Measurements from ENCODE around the gene MS4A13. TPM values are rescaled to one million over a fixed set of nuclear protein-coding genes. Genes with fewer than 3 reads are reported as not detected.

MS4A13 gene
- total and polyA plus RNA-seq, 2 of the 8 experiments (the other 6 are each of a cell fraction or from before 2014, with no cell fraction given) = not detected

DNA sequence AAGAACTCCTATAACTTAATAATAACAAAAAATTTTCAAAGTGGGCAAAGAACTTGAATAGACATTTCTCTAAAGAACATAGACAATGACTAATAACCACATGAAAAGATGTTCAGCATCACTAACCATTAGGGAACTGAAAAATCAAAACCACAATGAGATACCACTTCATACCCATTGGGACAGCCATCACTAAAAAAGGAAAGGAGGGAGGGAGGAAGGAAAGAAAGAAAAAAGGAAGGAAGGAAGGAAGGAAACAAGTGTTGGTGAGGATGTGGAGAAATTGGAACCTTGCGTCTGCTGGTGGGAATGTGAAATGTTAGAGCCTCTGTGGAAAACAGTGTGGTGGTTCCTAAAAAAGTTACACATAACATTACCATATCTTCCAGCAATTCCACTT, 55.8 kb downstream of the MS4A13 start (continued):
- TF ChIP-seq, protein P1, sequence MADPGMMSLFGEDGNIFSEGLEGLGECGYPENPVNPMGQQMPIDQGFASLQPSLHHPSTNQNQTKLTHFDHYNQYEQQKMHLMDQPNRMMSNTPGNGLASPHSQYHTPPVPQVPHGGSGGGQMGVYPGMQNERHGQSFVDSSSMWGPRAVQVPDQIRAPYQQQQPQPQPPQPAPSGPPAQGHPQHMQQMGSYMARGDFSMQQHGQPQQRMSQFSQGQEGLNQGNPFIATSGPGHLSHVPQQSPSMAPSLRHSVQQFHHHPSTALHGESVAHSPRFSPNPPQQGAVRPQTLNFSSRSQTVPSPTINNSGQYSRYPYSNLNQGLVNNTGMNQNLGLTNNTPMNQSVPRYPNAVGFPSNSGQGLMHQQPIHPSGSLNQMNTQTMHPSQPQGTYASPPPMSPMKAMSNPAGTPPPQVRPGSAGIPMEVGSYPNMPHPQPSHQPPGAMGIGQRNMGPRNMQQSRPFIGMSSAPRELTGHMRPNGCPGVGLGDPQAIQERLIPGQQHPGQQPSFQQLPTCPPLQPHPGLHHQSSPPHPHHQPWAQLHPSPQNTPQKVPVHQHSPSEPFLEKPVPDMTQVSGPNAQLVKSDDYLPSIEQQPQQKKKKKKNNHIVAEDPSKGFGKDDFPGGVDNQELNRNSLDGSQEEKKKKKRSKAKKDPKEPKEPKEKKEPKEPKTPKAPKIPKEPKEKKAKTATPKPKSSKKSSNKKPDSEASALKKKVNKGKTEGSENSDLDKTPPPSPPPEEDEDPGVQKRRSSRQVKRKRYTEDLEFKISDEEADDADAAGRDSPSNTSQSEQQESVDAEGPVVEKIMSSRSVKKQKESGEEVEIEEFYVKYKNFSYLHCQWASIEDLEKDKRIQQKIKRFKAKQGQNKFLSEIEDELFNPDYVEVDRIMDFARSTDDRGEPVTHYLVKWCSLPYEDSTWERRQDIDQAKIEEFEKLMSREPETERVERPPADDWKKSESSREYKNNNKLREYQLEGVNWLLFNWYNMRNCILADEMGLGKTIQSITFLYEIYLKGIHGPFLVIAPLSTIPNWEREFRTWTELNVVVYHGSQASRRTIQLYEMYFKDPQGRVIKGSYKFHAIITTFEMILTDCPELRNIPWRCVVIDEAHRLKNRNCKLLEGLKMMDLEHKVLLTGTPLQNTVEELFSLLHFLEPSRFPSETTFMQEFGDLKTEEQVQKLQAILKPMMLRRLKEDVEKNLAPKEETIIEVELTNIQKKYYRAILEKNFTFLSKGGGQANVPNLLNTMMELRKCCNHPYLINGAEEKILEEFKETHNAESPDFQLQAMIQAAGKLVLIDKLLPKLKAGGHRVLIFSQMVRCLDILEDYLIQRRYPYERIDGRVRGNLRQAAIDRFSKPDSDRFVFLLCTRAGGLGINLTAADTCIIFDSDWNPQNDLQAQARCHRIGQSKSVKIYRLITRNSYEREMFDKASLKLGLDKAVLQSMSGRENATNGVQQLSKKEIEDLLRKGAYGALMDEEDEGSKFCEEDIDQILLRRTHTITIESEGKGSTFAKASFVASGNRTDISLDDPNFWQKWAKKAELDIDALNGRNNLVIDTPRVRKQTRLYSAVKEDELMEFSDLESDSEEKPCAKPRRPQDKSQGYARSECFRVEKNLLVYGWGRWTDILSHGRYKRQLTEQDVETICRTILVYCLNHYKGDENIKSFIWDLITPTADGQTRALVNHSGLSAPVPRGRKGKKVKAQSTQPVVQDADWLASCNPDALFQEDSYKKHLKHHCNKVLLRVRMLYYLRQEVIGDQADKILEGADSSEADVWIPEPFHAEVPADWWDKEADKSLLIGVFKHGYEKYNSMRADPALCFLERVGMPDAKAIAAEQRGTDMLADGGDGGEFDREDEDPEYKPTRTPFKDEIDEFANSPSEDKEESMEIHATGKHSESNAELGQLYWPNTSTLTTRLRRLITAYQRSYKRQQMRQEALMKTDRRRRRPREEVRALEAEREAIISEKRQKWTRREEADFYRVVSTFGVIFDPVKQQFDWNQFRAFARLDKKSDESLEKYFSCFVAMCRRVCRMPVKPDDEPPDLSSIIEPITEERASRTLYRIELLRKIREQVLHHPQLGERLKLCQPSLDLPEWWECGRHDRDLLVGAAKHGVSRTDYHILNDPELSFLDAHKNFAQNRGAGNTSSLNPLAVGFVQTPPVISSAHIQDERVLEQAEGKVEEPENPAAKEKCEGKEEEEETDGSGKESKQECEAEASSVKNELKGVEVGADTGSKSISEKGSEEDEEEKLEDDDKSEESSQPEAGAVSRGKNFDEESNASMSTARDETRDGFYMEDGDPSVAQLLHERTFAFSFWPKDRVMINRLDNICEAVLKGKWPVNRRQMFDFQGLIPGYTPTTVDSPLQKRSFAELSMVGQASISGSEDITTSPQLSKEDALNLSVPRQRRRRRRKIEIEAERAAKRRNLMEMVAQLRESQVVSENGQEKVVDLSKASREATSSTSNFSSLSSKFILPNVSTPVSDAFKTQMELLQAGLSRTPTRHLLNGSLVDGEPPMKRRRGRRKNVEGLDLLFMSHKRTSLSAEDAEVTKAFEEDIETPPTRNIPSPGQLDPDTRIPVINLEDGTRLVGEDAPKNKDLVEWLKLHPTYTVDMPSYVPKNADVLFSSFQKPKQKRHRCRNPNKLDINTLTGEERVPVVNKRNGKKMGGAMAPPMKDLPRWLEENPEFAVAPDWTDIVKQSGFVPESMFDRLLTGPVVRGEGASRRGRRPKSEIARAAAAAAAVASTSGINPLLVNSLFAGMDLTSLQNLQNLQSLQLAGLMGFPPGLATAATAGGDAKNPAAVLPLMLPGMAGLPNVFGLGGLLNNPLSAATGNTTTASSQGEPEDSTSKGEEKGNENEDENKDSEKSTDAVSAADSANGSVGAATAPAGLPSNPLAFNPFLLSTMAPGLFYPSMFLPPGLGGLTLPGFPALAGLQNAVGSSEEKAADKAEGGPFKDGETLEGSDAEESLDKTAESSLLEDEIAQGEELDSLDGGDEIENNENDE (IDR thresholded peaks at IDR 0.05; ENCODE audit: insufficient replicate concordance, low read length) = no peak
- TF ChIP-seq POU5F1 (IDR thresholded peaks at IDR 0.05; ENCODE audit: low read depth, low read length) (no peak), TBP (IDR thresholded peaks at IDR 0.05; ENCODE audit: low read depth, low read length) (no peak), JUND (IDR thresholded peaks at IDR 0.05; ENCODE audit: low read length) (no peak), SIN3A (conservative IDR thresholded peaks at IDR 0.05 in 1 of 2, IDR thresholded peaks at IDR 0.05 in 1 of 2; ENCODE audit: low read depth in 1 of 2, low read length in 2 of 2) (no peak), RNF2 (IDR thresholded peaks at IDR 0.05; ENCODE audit: borderline replicate concordance, low read depth, low read length, missing control alignments, poor library complexity, severe bottlenecking) (no peak)
- TF ChIP-seq, protein P2, sequence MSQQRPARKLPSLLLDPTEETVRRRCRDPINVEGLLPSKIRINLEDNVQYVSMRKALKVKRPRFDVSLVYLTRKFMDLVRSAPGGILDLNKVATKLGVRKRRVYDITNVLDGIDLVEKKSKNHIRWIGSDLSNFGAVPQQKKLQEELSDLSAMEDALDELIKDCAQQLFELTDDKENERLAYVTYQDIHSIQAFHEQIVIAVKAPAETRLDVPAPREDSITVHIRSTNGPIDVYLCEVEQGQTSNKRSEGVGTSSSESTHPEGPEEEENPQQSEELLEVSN (IDR thresholded peaks at IDR 0.05) = no peak
- TF ChIP-seq, protein P3, sequence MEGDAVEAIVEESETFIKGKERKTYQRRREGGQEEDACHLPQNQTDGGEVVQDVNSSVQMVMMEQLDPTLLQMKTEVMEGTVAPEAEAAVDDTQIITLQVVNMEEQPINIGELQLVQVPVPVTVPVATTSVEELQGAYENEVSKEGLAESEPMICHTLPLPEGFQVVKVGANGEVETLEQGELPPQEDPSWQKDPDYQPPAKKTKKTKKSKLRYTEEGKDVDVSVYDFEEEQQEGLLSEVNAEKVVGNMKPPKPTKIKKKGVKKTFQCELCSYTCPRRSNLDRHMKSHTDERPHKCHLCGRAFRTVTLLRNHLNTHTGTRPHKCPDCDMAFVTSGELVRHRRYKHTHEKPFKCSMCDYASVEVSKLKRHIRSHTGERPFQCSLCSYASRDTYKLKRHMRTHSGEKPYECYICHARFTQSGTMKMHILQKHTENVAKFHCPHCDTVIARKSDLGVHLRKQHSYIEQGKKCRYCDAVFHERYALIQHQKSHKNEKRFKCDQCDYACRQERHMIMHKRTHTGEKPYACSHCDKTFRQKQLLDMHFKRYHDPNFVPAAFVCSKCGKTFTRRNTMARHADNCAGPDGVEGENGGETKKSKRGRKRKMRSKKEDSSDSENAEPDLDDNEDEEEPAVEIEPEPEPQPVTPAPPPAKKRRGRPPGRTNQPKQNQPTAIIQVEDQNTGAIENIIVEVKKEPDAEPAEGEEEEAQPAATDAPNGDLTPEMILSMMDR (IDR thresholded peaks at IDR 0.05; ENCODE audit: control extremely low read depth in 1 of 3, insufficient read depth in 1 of 3, low read depth in 1 of 3, low read length in 3 of 3) = no peak

All from H1 (cell line).